A549 (cell line): ENCODE results near the gene PKHD1. TPM values are rescaled to one million over a fixed set of nuclear protein-coding genes. Genes with fewer than 3 reads are reported as not detected.

Source experiments
- ATAC-seq, 2 experiments: fragments of 200-7000 bp in 1 of 2; fragments of >200 bp in 1 of 2; cut with Nextera tagmentation in 1 of 2; cut with Tn5 transposase in 1 of 2; 3 replicates each; pipeline versions ENCODE4 v1.8.0 to v1.9.1; 2018 to 2020; ENCODE audit warnings: mild to moderate bottlenecking in 1 of 2, moderate library complexity in 1 of 2
- CTCF ChIA-PET: fragments of 300-600 bp; sonication (Branson Sonifier 250); formaldehyde crosslinking; extraction: SDS; loops from one replicate; lab custom pipeline; 2021; ENCODE audit warnings: antibody characterized with exemption, inconsistent platforms; lab: Yijun Ruan, JAX
- POLR2A ChIA-PET: fragments of 350-600 bp; formaldehyde crosslinking; extraction: SDS; loops from one replicate; lab custom pipeline; 2021; ENCODE audit warnings: antibody characterized with exemption, inconsistent platforms; lab: Yijun Ruan, JAX
- DNase-seq, 2 experiments: peaks; one replicate each; pipeline versions ENCODE4 v3.0.0 to v3.0.0-alpha.2; 2011 to 2016; ENCODE audit warnings: low read depth in 1 of 2, low spot score in 1 of 2
- FAIRE-seq: peaks from 2 replicates; lab custom pipeline; 2011; peaks lifted over from hg19 to GRCh38; lab: Jason Lieb, UNC
- H3K27ac ChIP-seq, 2 experiments: fragments of >200 bp; sonication (Bioruptor Twin); formaldehyde crosslinking; 3 replicates each; pipeline ENCODE4 v1.5.1; 2016 to 2017
- H3K4me1 ChIP-seq: fragments of >200 bp; sonication (Bioruptor Twin); formaldehyde crosslinking; 3 replicates; pipeline ENCODE4 v1.6.1; 2016
- H3K4me2 ChIP-seq: fragments of >200 bp; sonication (Bioruptor Twin); formaldehyde crosslinking; 3 replicates; pipeline ENCODE4 v1.6.1; 2016
- H3K4me3 ChIP-seq: fragments of >200 bp; sonication (Bioruptor Twin); formaldehyde crosslinking; 3 replicates; pipeline ENCODE4 v1.5.1; 2016
- H3K9me3 ChIP-seq: fragments of >200 bp; sonication (Bioruptor Twin); formaldehyde crosslinking; 3 replicates; pipeline ENCODE4 v1.6.1; 2016
- CBX8 ChIP-seq: fragments of 200-600 bp; sonication (generic); IDR thresholded peaks from 2 replicates; pipeline ENCODE4 v1.6.1; 2016
- EHF ChIP-seq: fragments of 250-450 bp; sonication (Bioruptor Pico); IDR thresholded peaks from 2 replicates; pipeline ENCODE4 v1.5.0; 2020; ENCODE audit warnings: mild to moderate bottlenecking
- ESRRA ChIP-seq: fragments of 150-350 bp; IDR thresholded peaks from 2 replicates; pipeline ENCODE4 v1.6.1; 2014; ENCODE audit warnings: mild to moderate bottlenecking, low read length, borderline replicate concordance
- HDAC2 ChIP-seq: fragments of 200-600 bp; sonication (generic); IDR thresholded peaks from 2 replicates; pipeline ENCODE4 v1.6.1; 2016
- HEYL ChIP-seq: fragments of 250-450 bp; sonication (Bioruptor Pico); IDR thresholded peaks from 2 replicates; pipeline ENCODE4 v1.8.0; 2021; ENCODE audit warnings: mild to moderate bottlenecking, moderate library complexity
- JUNB ChIP-seq: fragments of >200 bp; sonication (Bioruptor Twin); formaldehyde crosslinking; IDR thresholded peaks from 2 replicates; pipeline ENCODE4 v1.6.1; 2016
- KDM5A ChIP-seq: fragments of 200-600 bp; sonication (generic); IDR thresholded peaks from 2 replicates; pipeline ENCODE4 v1.6.1; 2016; ENCODE audit warnings: antibody characterized with exemption, mild to moderate bottlenecking
- MYC ChIP-seq: IDR thresholded peaks from 2 replicates; pipeline ENCODE4 v1.6.1; 2012; ENCODE audit warnings: mild to moderate bottlenecking, inconsistent platforms, low read length, improper control_type of control experiment, borderline replicate concordance
- NFE2L2 ChIP-seq: fragments of 150-350 bp; conservative IDR thresholded peaks from 2 replicates; pipeline ENCODE4 v1.6.1; 2014; ENCODE audit warnings: low read length
- NPAS2 ChIP-seq: fragments of 250-450 bp; sonication (Bioruptor Pico); IDR thresholded peaks from 2 replicates; pipeline ENCODE4 v1.8.0; 2022; ENCODE audit warnings: mild to moderate bottlenecking, moderate library complexity, borderline replicate concordance
- POLR2A ChIP-seq: IDR thresholded peaks from 2 replicates; pipeline ENCODE4 v1.6.1; 2012; ENCODE audit warnings: mild to moderate bottlenecking, low read length
- RAD21 ChIP-seq, 2 experiments: fragments of >200 bp in 1 of 2; sonication (Bioruptor Twin) in 1 of 2; formaldehyde crosslinking in 1 of 2; IDR thresholded peaks in 1 of 2; conservative IDR thresholded peaks in 1 of 2; 2 replicates in 1 of 2; 3 replicates in 1 of 2; pipeline ENCODE4 v1.6.1; 2012 to 2018; ENCODE audit warnings: inconsistent platforms in 1 of 2
- RFX5 ChIP-seq: fragments of 450-650 bp; IDR thresholded peaks from 2 replicates; pipeline ENCODE4 v1.7.1; 2014; ENCODE audit warnings: antibody characterized with exemption, mild to moderate bottlenecking, moderate library complexity
- RNF2 ChIP-seq: fragments of 200-600 bp; sonication (generic); IDR thresholded peaks from 2 replicates; pipeline ENCODE4 v1.6.1; 2016; ENCODE audit warnings: low read depth, mild to moderate bottlenecking, antibody characterized with exemption, moderate library complexity, borderline replicate concordance
- SMC3 ChIP-seq: fragments of >200 bp; sonication (Bioruptor Twin); formaldehyde crosslinking; IDR thresholded peaks from 3 replicates; pipeline ENCODE4 v1.6.1; 2018; ENCODE audit warnings: inconsistent platforms
- TP53 ChIP-seq: fragments of 250-450 bp; sonication (Bioruptor Pico); IDR thresholded peaks from 2 replicates; pipeline ENCODE4 v1.5.0; 2021; ENCODE audit warnings: mild to moderate bottlenecking, moderate library complexity
- ZFP36 ChIP-seq: fragments of 450-650 bp; IDR thresholded peaks from 2 replicates; pipeline ENCODE4 v1.6.1; 2014; ENCODE audit warnings: borderline replicate concordance; ENCODE audit not compliant: partially characterized antibody
- ZSCAN20 ChIP-seq: fragments of 250-450 bp; sonication (Bioruptor Pico); IDR thresholded peaks from 2 replicates; pipeline ENCODE4 v1.8.0; 2022; ENCODE audit warnings: mild to moderate bottlenecking, moderate library complexity
- whole genome bisulfite sequencing: methylation state at CpG from one replicate; pipeline ENCODE4 v1.1.6; 2017; ENCODE audit errors: missing lambda C conversion rate; 5-methylcytosine and 5-hydroxymethylcytosine counted together
- polyA plus RNA-seq, 4 experiments: library from polyadenylated mRNA; depleted of rRNA in 3 of 4; stranded (reverse); fragments of >200 nt; fragmentation: RNase III in 1 of 4; extraction: RNeasy Plus Mini Kit Qiagen cat#74134 plus additional on column Dnase treatment in 1 of 4; gene quantifications; 2 replicates in 3 of 4; 3 replicates in 1 of 4; pipeline ENCODE4 v1.2.3, GENCODE V29; 2011 to 2017
- TF ChIP-seq, protein P1 (sequence below): fragments of 450-650 bp; IDR thresholded peaks from 2 replicates; pipeline ENCODE4 v1.6.1; 2014; ENCODE audit warnings: antibody characterized with exemption
- TF ChIP-seq, protein P2 (sequence below): fragments of 150-350 bp; IDR thresholded peaks from 2 replicates; pipeline ENCODE4 v1.6.1; 2014; ENCODE audit warnings: low read depth, mild to moderate bottlenecking, low read length
- TF ChIP-seq, protein P3 (sequence below): fragments of 250-450 bp; sonication (Bioruptor Pico); IDR thresholded peaks from 2 replicates; pipeline ENCODE4 v1.5.0; 2021; ENCODE audit warnings: mild to moderate bottlenecking, moderate library complexity, borderline replicate concordance
- TF ChIP-seq, protein P4 (sequence below): fragments of 200-600 bp; sonication (generic); IDR thresholded peaks from 2 replicates; pipeline ENCODE4 v1.6.1; 2016; ENCODE audit warnings: antibody characterized with exemption, mild to moderate bottlenecking, moderate library complexity
- TF ChIP-seq, protein P5 (sequence below): fragments of >200 bp; sonication (Bioruptor Twin); formaldehyde crosslinking; IDR thresholded peaks from 3 replicates; pipeline ENCODE4 v1.6.1; 2016

The PKHD1 gene
- polyA plus RNA-seq, 2 of the 4 experiments (the other 2 are of a cell fraction): not detected

DNA sequence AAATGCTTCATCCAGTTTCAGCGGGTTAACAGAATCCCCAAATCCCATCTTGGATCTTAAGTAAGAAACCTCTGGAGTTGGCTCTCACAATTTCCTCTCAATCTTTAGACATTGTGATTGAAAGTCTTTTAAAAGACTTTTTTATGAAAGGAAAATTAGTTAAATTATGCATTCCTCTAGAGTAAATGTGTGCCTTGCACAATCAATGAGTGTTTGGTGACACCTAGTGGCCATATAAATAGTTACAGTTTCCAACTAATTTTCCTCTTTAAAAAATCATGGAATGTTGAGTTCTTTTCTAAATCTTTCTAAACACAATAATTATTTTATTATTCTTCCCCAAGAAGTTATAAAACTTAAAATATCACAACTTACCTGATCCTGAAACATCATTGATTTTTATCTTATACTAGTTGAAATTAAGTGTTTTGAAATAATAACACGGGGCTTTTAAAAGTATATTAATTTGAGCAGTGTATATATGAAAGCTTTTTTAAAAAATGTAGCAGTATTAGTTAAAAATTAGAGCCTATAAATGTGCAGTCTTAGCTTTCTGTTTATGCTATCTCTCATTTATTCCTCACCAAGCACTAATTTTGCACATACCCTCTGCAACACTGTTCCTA lies 66.4 kb downstream of the PKHD1 start (continued):
- TF ChIP-seq, protein P1, sequence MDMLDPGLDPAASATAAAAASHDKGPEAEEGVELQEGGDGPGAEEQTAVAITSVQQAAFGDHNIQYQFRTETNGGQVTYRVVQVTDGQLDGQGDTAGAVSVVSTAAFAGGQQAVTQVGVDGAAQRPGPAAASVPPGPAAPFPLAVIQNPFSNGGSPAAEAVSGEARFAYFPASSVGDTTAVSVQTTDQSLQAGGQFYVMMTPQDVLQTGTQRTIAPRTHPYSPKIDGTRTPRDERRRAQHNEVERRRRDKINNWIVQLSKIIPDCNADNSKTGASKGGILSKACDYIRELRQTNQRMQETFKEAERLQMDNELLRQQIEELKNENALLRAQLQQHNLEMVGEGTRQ: no peak
- TF ChIP-seq RFX5 (no peak), MYC (no peak), NPAS2 (CRISPR knock-in tag) (no peak), JUNB (no peak), RAD21 (conservative IDR thresholded peaks at IDR 0.05 in 1 of 2, IDR thresholded peaks at IDR 0.05 in 1 of 2) (peak; percentile 69 to 74), KDM5A (no peak), HEYL (CRISPR knock-in tag) (no peak), CBX8 (no peak)
- TF ChIP-seq, protein P2, sequence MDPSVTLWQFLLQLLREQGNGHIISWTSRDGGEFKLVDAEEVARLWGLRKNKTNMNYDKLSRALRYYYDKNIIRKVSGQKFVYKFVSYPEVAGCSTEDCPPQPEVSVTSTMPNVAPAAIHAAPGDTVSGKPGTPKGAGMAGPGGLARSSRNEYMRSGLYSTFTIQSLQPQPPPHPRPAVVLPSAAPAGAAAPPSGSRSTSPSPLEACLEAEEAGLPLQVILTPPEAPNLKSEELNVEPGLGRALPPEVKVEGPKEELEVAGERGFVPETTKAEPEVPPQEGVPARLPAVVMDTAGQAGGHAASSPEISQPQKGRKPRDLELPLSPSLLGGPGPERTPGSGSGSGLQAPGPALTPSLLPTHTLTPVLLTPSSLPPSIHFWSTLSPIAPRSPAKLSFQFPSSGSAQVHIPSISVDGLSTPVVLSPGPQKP: no peak

DNA sequence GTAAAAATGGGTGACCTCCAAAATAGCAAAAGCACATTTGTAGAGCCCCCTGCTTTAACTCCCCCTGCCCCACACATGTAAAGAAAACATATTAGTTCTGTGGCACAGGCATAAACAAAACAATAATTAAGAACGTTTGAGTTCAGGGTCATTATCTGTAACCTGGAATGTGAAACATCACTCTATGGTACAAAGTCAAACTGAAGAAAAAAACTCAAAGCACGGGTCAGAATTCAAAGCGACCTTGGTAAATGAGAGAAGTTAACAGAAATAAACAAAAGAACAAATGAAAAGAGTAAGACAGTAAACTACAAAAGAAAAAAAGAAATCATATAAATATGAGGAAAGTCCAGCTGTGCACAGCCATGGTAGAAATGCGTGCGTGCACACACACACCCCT lies 67.5 kb downstream of the PKHD1 start:
- POLR2A ChIA-PET: no interaction called here
- TF ChIP-seq HDAC2 (no peak), RAD21 (conservative IDR thresholded peaks at IDR 0.05 in 1 of 2, IDR thresholded peaks at IDR 0.05 in 1 of 2) (no peak), SMC3 (no peak)
- TF ChIP-seq, protein P3, sequence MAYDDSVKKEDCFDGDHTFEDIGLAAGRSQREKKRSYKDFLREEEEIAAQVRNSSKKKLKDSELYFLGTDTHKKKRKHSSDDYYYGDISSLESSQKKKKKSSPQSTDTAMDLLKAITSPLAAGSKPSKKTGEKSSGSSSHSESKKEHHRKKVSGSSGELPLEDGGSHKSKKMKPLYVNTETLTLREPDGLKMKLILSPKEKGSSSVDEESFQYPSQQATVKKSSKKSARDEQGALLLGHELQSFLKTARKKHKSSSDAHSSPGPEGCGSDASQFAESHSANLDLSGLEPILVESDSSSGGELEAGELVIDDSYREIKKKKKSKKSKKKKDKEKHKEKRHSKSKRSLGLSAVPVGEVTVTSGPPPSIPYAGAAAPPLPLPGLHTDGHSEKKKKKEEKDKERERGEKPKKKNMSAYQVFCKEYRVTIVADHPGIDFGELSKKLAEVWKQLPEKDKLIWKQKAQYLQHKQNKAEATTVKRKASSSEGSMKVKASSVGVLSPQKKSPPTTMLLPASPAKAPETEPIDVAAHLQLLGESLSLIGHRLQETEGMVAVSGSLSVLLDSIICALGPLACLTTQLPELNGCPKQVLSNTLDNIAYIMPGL: no peak
- ATAC-seq: no peak
- no peak overlapping the region for H3K4me2 ChIP-seq
- CTCF ChIA-PET: interaction anchor here (0.8 to 2.4 kb wide), 4 partner anchors 11 to 155 kb away, joined by 3 to 9 read pairs (median 4); no protein-coding TSS in a partner anchor
- no peaks in the 10 kb centered on the region for H3K9me3 ChIP-seq
- no peak overlapping the region for H3K4me3 ChIP-seq
- H3K4me1 ChIP-seq: no peaks in the 10 kb centered on the region
- no peak for FAIRE-seq
- 38% methylated on average over 5 of the region's 5 CpGs for WGBS
- no peak for DNase-seq
- H3K27ac ChIP-seq: no peak overlapping the region

DNA sequence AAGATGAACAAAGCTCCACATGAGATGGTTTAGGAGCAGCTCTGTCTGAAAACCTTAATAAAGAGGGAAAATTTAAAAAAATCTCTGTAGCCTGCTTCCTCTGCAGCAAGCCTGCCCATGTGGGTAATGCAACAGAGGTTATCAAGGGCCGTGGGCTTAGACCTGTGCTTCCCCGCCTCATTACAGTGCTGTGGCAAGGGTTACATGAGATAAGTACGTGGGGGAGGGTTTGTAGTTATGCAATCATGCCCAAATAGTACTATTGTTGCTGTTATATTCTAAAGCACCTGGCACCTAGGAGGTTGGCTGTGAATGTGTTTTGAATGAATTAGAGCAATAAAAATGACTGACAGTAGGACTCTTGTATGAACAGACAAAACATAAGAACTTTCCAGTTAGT lies 68.3 kb downstream of the PKHD1 start:
- DNase-seq (no peak), ATAC-seq (no peak), FAIRE-seq (no peak)
- ChIA-PET CTCF (no interaction called here), POLR2A (no interaction called here)
- H3K4me1 ChIP-seq: no peaks in the 10 kb centered on the region
- no peaks in the 10 kb centered on the region for H3K9me3 ChIP-seq
- WGBS: 14% methylated on average over 3 of the region's 3 CpGs
- no peak overlapping the region for H3K27ac ChIP-seq
- H3K4me3 ChIP-seq: no peak overlapping the region
- no peak overlapping the region for H3K4me2 ChIP-seq
- TF ChIP-seq EHF (CRISPR knock-in tag) (no peak), ZFP36 (no peak), NPAS2 (CRISPR knock-in tag) (no peak), MYC (no peak), POLR2A (no peak), ZSCAN20 (CRISPR knock-in tag) (no peak), RNF2 (no peak), ESRRA (no peak), CBX8 (no peak), TP53 (CRISPR knock-in tag) (no peak), NFE2L2 (no peak)
- TF ChIP-seq, protein P4, sequence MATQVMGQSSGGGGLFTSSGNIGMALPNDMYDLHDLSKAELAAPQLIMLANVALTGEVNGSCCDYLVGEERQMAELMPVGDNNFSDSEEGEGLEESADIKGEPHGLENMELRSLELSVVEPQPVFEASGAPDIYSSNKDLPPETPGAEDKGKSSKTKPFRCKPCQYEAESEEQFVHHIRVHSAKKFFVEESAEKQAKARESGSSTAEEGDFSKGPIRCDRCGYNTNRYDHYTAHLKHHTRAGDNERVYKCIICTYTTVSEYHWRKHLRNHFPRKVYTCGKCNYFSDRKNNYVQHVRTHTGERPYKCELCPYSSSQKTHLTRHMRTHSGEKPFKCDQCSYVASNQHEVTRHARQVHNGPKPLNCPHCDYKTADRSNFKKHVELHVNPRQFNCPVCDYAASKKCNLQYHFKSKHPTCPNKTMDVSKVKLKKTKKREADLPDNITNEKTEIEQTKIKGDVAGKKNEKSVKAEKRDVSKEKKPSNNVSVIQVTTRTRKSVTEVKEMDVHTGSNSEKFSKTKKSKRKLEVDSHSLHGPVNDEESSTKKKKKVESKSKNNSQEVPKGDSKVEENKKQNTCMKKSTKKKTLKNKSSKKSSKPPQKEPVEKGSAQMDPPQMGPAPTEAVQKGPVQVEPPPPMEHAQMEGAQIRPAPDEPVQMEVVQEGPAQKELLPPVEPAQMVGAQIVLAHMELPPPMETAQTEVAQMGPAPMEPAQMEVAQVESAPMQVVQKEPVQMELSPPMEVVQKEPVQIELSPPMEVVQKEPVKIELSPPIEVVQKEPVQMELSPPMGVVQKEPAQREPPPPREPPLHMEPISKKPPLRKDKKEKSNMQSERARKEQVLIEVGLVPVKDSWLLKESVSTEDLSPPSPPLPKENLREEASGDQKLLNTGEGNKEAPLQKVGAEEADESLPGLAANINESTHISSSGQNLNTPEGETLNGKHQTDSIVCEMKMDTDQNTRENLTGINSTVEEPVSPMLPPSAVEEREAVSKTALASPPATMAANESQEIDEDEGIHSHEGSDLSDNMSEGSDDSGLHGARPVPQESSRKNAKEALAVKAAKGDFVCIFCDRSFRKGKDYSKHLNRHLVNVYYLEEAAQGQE: no peak
- TF ChIP-seq, protein P5, sequence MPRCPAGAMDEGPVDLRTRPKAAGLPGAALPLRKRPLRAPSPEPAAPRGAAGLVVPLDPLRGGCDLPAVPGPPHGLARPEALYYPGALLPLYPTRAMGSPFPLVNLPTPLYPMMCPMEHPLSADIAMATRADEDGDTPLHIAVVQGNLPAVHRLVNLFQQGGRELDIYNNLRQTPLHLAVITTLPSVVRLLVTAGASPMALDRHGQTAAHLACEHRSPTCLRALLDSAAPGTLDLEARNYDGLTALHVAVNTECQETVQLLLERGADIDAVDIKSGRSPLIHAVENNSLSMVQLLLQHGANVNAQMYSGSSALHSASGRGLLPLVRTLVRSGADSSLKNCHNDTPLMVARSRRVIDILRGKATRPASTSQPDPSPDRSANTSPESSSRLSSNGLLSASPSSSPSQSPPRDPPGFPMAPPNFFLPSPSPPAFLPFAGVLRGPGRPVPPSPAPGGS: no peak
